ENCODE measurements around the gene DHX8. TPM values are rescaled to one million over a fixed set of nuclear protein-coding genes. Genes with fewer than 3 reads are reported as not detected.
A peak's percentile ranks its signal among the peaks of the same experiment; 100 is the strongest.

DHX8 gene
- total RNA-seq, 3 donors from 2014 or later: 32.5 to 44.1 (median 42.0) TPM

DNA sequence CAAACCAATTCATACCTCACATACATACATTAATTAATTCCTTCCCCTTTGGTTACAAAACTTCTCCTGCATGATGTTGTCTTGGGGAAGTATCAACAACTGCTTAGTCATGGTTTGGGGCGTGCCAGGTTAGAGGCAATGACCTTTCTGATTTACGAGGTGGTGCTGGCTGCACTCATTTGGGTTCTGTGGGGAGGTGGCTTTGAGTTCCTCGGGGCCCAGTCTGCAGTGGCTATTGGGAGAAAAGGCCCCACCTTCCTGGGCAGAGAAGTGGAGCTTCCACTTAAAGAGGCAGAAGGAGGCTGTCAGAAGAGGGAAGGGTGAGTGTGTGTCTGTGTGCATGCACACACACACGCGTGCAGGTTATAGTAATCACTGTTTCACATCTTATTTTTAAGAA is 72.5 kb downstream of the DHX8 start:
- no peak for DNase-seq (ENCODE audit: low spot score in 2 of 2)
- Histone ChIP-seq H3K27ac (no peak overlapping the region), H3K4me1 (no peaks in the 10 kb centered on the region), H3K4me3 (no peak overlapping the region), H3K27me3 (no peaks in the 10 kb centered on the region), H3K36me3 (no peaks in the 10 kb centered on the region), H3K9me3 (no peaks in the 10 kb centered on the region)
- no peak for TF ChIP-seq POLR2A (IDR thresholded peaks at IDR 0.05)
- TF ChIP-seq POLR2AphosphoS5 (IDR thresholded peaks at IDR 0.05): no peak
- TF ChIP-seq, protein P1, sequence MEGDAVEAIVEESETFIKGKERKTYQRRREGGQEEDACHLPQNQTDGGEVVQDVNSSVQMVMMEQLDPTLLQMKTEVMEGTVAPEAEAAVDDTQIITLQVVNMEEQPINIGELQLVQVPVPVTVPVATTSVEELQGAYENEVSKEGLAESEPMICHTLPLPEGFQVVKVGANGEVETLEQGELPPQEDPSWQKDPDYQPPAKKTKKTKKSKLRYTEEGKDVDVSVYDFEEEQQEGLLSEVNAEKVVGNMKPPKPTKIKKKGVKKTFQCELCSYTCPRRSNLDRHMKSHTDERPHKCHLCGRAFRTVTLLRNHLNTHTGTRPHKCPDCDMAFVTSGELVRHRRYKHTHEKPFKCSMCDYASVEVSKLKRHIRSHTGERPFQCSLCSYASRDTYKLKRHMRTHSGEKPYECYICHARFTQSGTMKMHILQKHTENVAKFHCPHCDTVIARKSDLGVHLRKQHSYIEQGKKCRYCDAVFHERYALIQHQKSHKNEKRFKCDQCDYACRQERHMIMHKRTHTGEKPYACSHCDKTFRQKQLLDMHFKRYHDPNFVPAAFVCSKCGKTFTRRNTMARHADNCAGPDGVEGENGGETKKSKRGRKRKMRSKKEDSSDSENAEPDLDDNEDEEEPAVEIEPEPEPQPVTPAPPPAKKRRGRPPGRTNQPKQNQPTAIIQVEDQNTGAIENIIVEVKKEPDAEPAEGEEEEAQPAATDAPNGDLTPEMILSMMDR (IDR thresholded peaks at IDR 0.05): no peak
- intact Hi-C loops (cut with DNase I; ENCODE audit: low total_unique reads): no loop called here

DNA sequence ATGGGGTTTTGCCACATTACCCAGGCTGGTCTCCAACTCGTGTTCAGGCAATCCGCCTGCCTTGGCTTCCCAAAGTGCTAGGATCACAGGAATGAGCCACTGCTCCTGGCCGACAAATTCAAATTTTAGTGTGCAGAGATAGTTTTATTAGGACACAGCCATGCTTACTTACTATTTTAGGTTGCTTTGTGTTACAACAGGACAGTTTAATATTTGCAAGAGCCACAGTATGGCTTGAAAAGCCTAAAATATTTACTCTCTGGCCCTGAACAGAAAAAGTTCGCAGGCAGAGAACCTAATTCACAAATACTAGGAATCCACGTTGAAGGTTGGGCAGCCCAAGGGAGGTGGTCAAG is 75.0 kb downstream of the DHX8 start:
- Histone ChIP-seq H3K27ac (no peak overlapping the region), H3K4me1 (no peaks in the 10 kb centered on the region), H3K36me3 (no peaks in the 10 kb centered on the region), H3K9me3 (no peaks in the 10 kb centered on the region), H3K27me3 (no peaks in the 10 kb centered on the region), H3K4me3 (no peak overlapping the region)
- TF ChIP-seq POLR2A (IDR thresholded peaks at IDR 0.05) (no peak), POLR2AphosphoS5 (IDR thresholded peaks at IDR 0.05) (no peak)
- TF ChIP-seq, protein P1 (IDR thresholded peaks at IDR 0.05): no peak
- intact Hi-C loops (cut with DNase I; ENCODE audit: low total_unique reads): no loop called here
- no peak for DNase-seq (ENCODE audit: low spot score in 2 of 2)

DNA sequence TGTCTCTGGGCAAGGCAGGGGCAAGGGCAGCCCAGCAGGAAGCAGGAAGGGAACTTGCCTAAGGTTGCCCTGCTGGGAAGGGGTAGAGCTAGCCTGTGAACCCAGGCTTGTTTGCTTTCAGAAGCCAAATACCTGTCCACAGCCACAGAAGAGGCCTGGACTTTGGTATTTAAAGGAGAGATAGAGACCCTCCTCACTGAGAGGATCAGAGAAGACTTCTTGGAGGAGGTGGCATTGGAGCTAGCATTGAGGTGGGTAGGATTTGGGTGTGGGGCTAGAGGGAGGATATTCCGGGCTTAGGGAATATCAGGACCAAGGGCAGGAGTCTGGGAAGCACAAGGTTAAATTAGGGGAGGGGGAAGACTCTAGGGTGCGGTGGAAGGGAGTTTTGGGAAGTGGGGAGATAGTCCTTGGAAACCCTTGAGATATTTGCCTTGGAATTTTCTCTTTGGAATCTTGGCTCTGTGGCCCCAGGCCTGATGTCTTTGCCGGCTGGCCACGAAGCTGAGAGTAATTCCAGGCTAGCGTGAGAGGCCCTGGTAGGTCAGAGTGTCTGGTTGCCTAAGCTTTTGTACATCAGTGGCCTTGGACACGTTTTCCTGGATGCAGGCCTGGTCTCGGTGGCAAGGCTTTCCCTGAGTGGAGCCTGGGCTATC is 75.5 kb downstream of the DHX8 start:
- intact Hi-C loops (cut with DNase I; ENCODE audit: low total_unique reads): no loop called here
- Histone ChIP-seq H3K4me1 (no peaks in the 10 kb centered on the region), H3K9me3 (no peaks in the 10 kb centered on the region), H3K27me3 (no peaks in the 10 kb centered on the region), H3K4me3 (no peak overlapping the region), H3K27ac (no peak overlapping the region), H3K36me3 (no peaks in the 10 kb centered on the region)
- no peak for TF ChIP-seq POLR2AphosphoS5 (IDR thresholded peaks at IDR 0.05)
- no peak for DNase-seq (ENCODE audit: low spot score in 2 of 2)

DNA sequence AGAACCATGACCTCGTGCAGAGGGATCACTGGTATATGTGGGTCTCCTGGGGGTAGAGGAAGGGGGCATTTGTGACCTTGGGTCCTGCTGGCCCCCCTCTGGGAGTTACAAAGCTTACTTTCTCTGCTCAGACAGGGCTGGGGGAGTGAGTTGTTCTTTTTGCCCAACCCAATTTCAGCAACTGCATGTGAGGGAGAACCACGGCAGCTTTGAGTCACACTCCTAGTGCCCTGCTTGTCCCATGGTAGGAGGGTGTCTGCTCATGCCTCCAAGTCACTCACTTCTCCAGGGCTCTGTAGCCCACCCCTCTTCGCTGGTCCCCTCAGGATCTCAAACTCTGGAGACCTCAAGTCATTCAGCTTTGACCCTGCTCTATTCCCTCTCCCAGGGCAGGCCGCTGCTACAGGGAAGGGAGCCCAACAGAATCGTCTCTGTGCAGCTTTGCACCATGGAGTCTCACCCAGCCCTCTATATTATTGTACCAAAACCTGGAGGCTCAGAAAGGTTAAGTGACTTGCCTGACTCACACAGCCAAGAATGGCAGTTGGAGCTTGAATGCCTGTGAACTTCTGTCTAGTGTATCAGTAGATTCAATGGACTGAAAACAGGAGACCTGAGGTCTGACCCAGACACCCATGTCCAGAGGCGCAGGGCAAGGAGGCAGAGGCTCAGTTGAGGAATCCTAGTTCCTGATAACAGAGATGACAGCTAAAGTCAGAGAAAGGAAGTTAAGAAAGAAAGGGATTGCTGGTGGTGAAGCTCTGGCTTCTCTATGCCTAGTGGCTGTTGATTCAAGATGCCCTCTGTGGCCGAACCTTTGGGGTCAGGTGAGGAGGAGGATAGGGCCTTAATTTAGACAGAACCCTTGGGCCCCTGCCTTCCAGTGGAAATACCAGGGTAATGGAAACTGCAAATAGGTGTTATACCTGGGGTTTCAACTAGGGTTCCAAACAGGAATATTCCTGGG is 77.0 kb downstream of the DHX8 start:
- Histone ChIP-seq H3K9me3 (no peaks in the 10 kb centered on the region), H3K27me3 (no peaks in the 10 kb centered on the region), H3K4me1 (no peaks in the 10 kb centered on the region), H3K27ac (peak overlapping the region in 1 of 2 donors; percentile 7), H3K4me3 (no peak overlapping the region), H3K36me3 (no peaks in the 10 kb centered on the region)
- intact Hi-C loops (cut with DNase I; ENCODE audit: low total_unique reads): loop anchor here (10.0 kb wide), 1 partner anchor 194 kb away; the partner anchor contains the start of gene SOST
- no peak for TF ChIP-seq POLR2AphosphoS5 (IDR thresholded peaks at IDR 0.05)
- no peak for TF ChIP-seq POLR2A (IDR thresholded peaks at IDR 0.05)
- DNase-seq (ENCODE audit: low spot score in 2 of 2): no peak

DNA sequence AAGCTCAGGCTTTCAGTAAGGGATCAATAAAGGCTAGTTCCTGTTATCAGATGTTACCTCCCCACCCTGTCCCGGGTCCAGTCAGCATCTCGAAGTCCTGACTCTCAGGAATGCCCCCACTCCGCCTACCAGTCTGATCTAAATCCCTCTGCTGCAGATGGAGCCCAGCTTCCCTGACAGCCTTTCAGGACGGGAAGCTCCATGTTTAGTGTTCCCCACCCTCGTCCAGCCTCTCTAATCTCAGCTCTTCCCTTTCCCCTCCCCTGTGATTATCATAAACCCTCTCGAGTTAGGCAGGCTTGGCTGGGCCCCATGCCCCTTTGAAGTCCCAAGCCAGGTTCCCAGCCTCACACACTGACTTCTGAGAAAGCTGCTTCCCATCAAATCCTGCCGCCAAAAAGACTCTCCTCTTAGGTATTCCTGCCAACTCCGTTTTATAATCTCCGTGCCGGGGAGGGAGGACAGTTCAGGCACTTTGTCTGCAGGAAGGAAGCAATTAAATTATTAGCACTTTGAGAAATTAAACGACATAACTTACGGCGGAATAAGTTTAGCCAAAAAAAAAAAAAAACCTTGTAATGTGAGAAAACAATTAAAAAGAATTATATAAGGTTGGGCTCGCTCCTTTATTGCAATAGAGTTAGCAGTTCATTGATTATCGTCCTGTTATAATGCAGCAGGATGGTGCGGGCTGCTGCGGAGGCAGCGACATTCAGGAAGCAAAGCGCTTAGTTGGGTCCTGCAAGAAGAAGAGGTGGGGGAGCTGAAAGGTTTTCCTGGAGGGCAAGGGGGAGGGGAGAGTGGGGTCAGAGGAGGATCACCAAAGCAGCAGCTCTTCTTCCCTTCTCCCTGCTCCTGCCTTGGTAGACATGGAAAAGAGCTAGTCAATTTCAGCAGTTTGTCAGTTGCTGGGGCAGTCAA is 79.2 kb downstream of the DHX8 start:
- TF ChIP-seq, protein P1 (IDR thresholded peaks at IDR 0.05): no peak
- TF ChIP-seq POLR2A (IDR thresholded peaks at IDR 0.05) (no peak), POLR2AphosphoS5 (IDR thresholded peaks at IDR 0.05) (no peak)
- no peak for DNase-seq (ENCODE audit: low spot score in 2 of 2)
- intact Hi-C loops (cut with DNase I; ENCODE audit: low total_unique reads): loop anchor here (10.0 kb wide), 1 partner anchor 192 kb away; the partner anchor contains the start of gene SOST
- Histone ChIP-seq H3K4me3 (no peak overlapping the region), H3K9me3 (no peaks in the 10 kb centered on the region), H3K36me3 (no peaks in the 10 kb centered on the region), H3K27me3 (no peaks in the 10 kb centered on the region), H3K4me1 (no peaks in the 10 kb centered on the region), H3K27ac (peak overlapping the region in 1 of 2 donors; percentile 19)
